Measurements from ENCODE around the gene HDAC8. TPM values are rescaled to one million over a fixed set of nuclear protein-coding genes. Genes with fewer than 3 reads are reported as not detected.

The HDAC8 gene
- total RNA-seq, 4 donors from 2014 or later: 16.3 to 27.0 (median 20.2) TPM

GRCh38 chrX:72301781-72302180 is 270.9 kb downstream of the HDAC8 start:
- Histone ChIP-seq H3K4me1 (peaks cover 15% of the 10 kb centered on the region), H3K9me3 (no peaks in the 10 kb centered on the region), H3K36me3 (no peaks in the 10 kb centered on the region), H3K27me3 (peaks cover 15% of the 10 kb centered on the region), H3K27ac (no peak overlapping the region), H3K4me3 (no peak overlapping the region)
- 84% methylated on average over 7 of the region's 9 CpGs for WGBS
- TF ChIP-seq POLR2AphosphoS5 (IDR thresholded peaks at IDR 0.05): no peak
- TF ChIP-seq CTCF (IDR thresholded peaks at IDR 0.05): no peak
- no peak for TF ChIP-seq EP300 (IDR thresholded peaks at IDR 0.05)
- no peak for TF ChIP-seq POLR2A (IDR thresholded peaks at IDR 0.05)
- no peak for DNase-seq (ENCODE audit: low spot score in 2 of 2)

GRCh38 chrX:72299891-72300630 is 272.6 kb downstream of the HDAC8 start:
- peaks cover 4% of the 10 kb centered on the region for H3K4me1 ChIP-seq
- peaks cover 3% of the 10 kb centered on the region for H3K27me3 ChIP-seq
- no peak overlapping the region for H3K4me3 ChIP-seq
- no peak overlapping the region for H3K27ac ChIP-seq
- H3K36me3 ChIP-seq: no peaks in the 10 kb centered on the region
- no peaks in the 10 kb centered on the region for H3K9me3 ChIP-seq
- no peak for DNase-seq (ENCODE audit: low spot score in 2 of 2)
- 70% methylated on average over 4 of the region's 4 CpGs for WGBS
- TF ChIP-seq POLR2AphosphoS5 (IDR thresholded peaks at IDR 0.05) (no peak), POLR2A (IDR thresholded peaks at IDR 0.05) (no peak), CTCF (IDR thresholded peaks at IDR 0.05) (no peak)

DNA sequence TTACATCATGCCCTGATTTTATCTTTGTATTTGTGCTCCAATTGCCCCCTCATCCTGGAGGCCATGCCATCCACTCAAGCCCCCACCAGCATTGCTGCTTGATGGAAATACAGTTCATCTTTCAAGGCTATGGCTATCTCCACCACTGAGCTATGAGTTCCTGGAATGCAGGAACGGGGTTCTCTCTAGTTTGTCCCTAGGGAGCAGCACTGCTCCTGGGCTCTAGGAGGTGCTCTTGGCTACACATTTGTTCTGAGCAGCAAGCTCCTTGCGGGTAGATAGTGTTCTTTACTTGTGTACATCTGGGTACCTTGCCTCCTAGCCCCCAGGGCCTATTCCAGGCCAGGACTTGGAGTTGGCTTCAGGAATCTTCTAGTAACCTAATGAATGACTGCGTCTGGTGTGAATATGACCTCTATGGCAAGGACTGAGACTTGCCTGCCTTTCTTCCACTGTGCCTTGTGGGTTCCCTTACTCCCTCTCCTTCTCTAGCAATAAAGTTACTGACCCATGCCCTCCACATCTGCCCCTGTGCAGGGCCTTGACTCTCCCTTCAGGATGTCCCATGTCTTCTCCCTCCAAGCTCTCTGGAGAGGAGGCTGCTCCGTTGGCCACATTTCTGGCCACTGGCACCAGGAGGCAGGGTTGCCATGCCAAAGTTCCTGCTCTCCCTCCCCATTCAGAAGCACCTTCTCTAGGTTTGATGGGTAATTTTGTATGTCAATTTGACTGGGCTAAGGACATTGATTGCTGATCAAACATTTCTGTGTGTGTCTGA is 274.5 kb downstream of the HDAC8 start:
- 35% methylated on average over 4 of the region's 4 CpGs for WGBS
- H3K4me3 ChIP-seq: no peak overlapping the region
- H3K4me1 ChIP-seq: no peaks in the 10 kb centered on the region
- no peaks in the 10 kb centered on the region for H3K27me3 ChIP-seq
- TF ChIP-seq POLR2AphosphoS5 (IDR thresholded peaks at IDR 0.05) (no peak), POLR2A (IDR thresholded peaks at IDR 0.05) (no peak), EP300 (IDR thresholded peaks at IDR 0.05) (no peak), CTCF (IDR thresholded peaks at IDR 0.05) (no peak)
- DNase-seq (ENCODE audit: low spot score in 2 of 2): no peak
- H3K27ac ChIP-seq: no peak overlapping the region
- H3K36me3 ChIP-seq: no peaks in the 10 kb centered on the region
- no peaks in the 10 kb centered on the region for H3K9me3 ChIP-seq

- Histone ChIP-seq H3K9me3 (no peaks in the 10 kb centered on the region), H3K4me3 (no peak overlapping the region), H3K27me3 (no peaks in the 10 kb centered on the region), H3K36me3 (no peaks in the 10 kb centered on the region), H3K4me1 (no peaks in the 10 kb centered on the region), H3K27ac (no peak overlapping the region)
- TF ChIP-seq CTCF (IDR thresholded peaks at IDR 0.05) (no peak), POLR2AphosphoS5 (IDR thresholded peaks at IDR 0.05) (no peak), EP300 (IDR thresholded peaks at IDR 0.05) (no peak), POLR2A (IDR thresholded peaks at IDR 0.05) (no peak)
- DNase-seq (ENCODE audit: low spot score in 2 of 2): no peak
- WGBS: 37% methylated on average over 1 of the region's 1 CpG
Observed at GRCh38 chrX:72296991-72297390, 275.7 kb downstream of the HDAC8 start.

DNA sequence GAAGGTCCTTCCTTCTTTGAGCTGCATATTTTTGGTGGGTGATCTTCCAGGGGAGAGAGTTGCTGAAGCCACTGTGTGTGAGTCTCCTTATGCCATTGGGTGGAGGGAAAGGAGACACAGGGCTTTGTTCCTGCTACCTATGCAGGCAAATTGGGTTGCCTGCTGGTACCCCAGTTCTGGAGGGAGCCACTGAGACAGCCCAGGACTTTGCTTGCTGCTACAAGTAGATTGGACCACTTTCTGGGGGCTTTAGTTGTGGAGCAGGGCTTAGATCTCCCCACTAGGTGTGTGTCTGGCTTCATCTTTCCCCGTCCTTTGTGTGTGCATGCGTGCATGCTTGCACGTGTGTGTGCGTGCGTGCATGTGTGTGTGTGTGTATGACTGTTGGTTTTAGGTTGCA is 276.9 kb downstream of the HDAC8 start:
- H3K27ac ChIP-seq: no peak overlapping the region
- no peaks in the 10 kb centered on the region for H3K9me3 ChIP-seq
- TF ChIP-seq POLR2A (IDR thresholded peaks at IDR 0.05) (no peak), EP300 (IDR thresholded peaks at IDR 0.05) (no peak), POLR2AphosphoS5 (IDR thresholded peaks at IDR 0.05) (no peak), CTCF (IDR thresholded peaks at IDR 0.05) (no peak)
- no peak for DNase-seq (ENCODE audit: low spot score in 2 of 2)
- no peaks in the 10 kb centered on the region for H3K27me3 ChIP-seq
- no peaks in the 10 kb centered on the region for H3K4me1 ChIP-seq
- H3K4me3 ChIP-seq: no peak overlapping the region
- WGBS: 79% methylated on average over 5 of the region's 5 CpGs
- no peaks in the 10 kb centered on the region for H3K36me3 ChIP-seq

Measured in suprapubic skin (tissue), 4 donors.